ENCODE measurements around the gene LRRC49. TPM values are rescaled to one million over a fixed set of nuclear protein-coding genes. Genes with fewer than 3 reads are reported as not detected.

The LRRC49 gene
- total RNA-seq, 2 experiments from 2014 or later, result not detected

- no peak for ATAC-seq
- no peak for TF ChIP-seq CTCF (IDR thresholded peaks at IDR 0.05)
- Mint-ChIP-seq H3K36me3 (ENCODE audit: low read depth) (no peaks in the 10 kb centered on the region), H3K9me3 (no peaks in the 10 kb centered on the region), H3K4me1 (ENCODE audit: low read depth) (no peaks in the 10 kb centered on the region), H3K27me3 (peaks cover 9% of the 10 kb centered on the region), H3K4me3 (no peak overlapping the region), H3K27ac (no peak overlapping the region)
- no peak for DNase-seq
- intact Hi-C loops (cut with micrococcal nuclease), result no loop called here
- CTCF ChIA-PET, result no interaction called here
- POLR2A ChIA-PET, result no interaction called here
These were observed 174.4 kb downstream of the LRRC49 start for GRCh38 chr15:71066983-71067382.

- intact Hi-C loops (cut with micrococcal nuclease), result no loop called here
- no peaks in the 10 kb centered on the region for H3K9me3 Mint-ChIP-seq
- no peak for TF ChIP-seq CTCF (IDR thresholded peaks at IDR 0.05)
- H3K4me3 Mint-ChIP-seq, result no peak overlapping the region
- no peaks in the 10 kb centered on the region for H3K4me1 Mint-ChIP-seq (ENCODE audit: low read depth)
- DNase-seq, result no peak
- no peak for ATAC-seq
- CTCF ChIA-PET, result no interaction called here
- POLR2A ChIA-PET, result no interaction called here
- no peaks in the 10 kb centered on the region for H3K36me3 Mint-ChIP-seq (ENCODE audit: low read depth)
- H3K27me3 Mint-ChIP-seq, result peaks cover 10% of the 10 kb centered on the region
- H3K27ac Mint-ChIP-seq, result no peak overlapping the region
These were observed 177.1 kb downstream of the LRRC49 start for GRCh38 chr15:71069693-71070092.

GRCh38 chr15:71071529-71071928 is 178.9 kb downstream of the LRRC49 start:
- ATAC-seq (no peak), DNase-seq (no peak)
- ChIA-PET POLR2A (no interaction called here), CTCF (no interaction called here)
- Mint-ChIP-seq H3K9me3 (no peaks in the 10 kb centered on the region), H3K4me1 (ENCODE audit: low read depth) (no peaks in the 10 kb centered on the region), H3K36me3 (ENCODE audit: low read depth) (no peaks in the 10 kb centered on the region), H3K27ac (no peak overlapping the region), H3K4me3 (no peak overlapping the region), H3K27me3 (peaks cover 8% of the 10 kb centered on the region)
- intact Hi-C loops (cut with micrococcal nuclease), result no loop called here
- no peak for TF ChIP-seq CTCF (IDR thresholded peaks at IDR 0.05)

GRCh38 chr15:71072423-71072822 is 179.8 kb downstream of the LRRC49 start:
- ATAC-seq, result no peak
- DNase-seq, result no peak
- peaks cover 6% of the 10 kb centered on the region for H3K27me3 Mint-ChIP-seq
- H3K4me3 Mint-ChIP-seq, result no peak overlapping the region
- CTCF ChIA-PET, result no interaction called here
- no peaks in the 10 kb centered on the region for H3K4me1 Mint-ChIP-seq (ENCODE audit: low read depth)
- no peaks in the 10 kb centered on the region for H3K9me3 Mint-ChIP-seq
- no peaks in the 10 kb centered on the region for H3K36me3 Mint-ChIP-seq (ENCODE audit: low read depth)
- POLR2A ChIA-PET, result no interaction called here
- no peak for TF ChIP-seq CTCF (IDR thresholded peaks at IDR 0.05)
- H3K27ac Mint-ChIP-seq, result no peak overlapping the region
- intact Hi-C loops (cut with micrococcal nuclease), result no loop called here

GRCh38 chr15:71078506-71079207 is 186.0 kb downstream of the LRRC49 start:
- TF ChIP-seq CTCF (IDR thresholded peaks at IDR 0.05), result no peak
- Mint-ChIP-seq H3K4me3 (no peak overlapping the region), H3K27me3 (peaks cover 13% of the 10 kb centered on the region), H3K27ac (no peak overlapping the region), H3K4me1 (ENCODE audit: low read depth) (no peaks in the 10 kb centered on the region), H3K36me3 (ENCODE audit: low read depth) (no peaks in the 10 kb centered on the region), H3K9me3 (no peaks in the 10 kb centered on the region)
- POLR2A ChIA-PET, result interaction anchor here (0.5 kb wide), 1 partner anchor 35 kb away, joined by 3 read pairs; no protein-coding TSS in a partner anchor
- DNase-seq (no peak), ATAC-seq (no peak)
- CTCF ChIA-PET, result no interaction called here
- intact Hi-C loops (cut with micrococcal nuclease), result no loop called here

All from activated CD8-positive, alpha-beta T cell treated with anti-CD3 and anti-CD28 coated beads for 36 hours (primary cell).